Upper lobe of left lung (tissue), 4 donors: ENCODE results near the gene ABCG1.
"Not testable (repeated sequence)": the region's sequence is repeated elsewhere in the genome, so short reads cannot be mapped to it uniquely, and the experiment has no call there.

ENCODE experiments used
- EP300 ChIP-seq, 4 donors: sonication (generic); formaldehyde crosslinking; IDR thresholded peaks; one replicate each; pipeline ENCODE4 v1.5.1; 2017; ENCODE audit warnings: antibody characterized with exemption in 4 of 4, control low read depth in 2 of 4
- POLR2A ChIP-seq, 4 donors: fragments of 450-650 bp; IDR thresholded peaks; one replicate each; pipeline ENCODE4 v1.5.1; 2016 to 2017; ENCODE audit warnings: antibody characterized with exemption in 4 of 4, mild to moderate bottlenecking in 2 of 4
- TF ChIP-seq, protein P1 (sequence below), 6 experiments: fragments of 450-650 bp in 4 of 6; fragments of 200-600 bp in 2 of 6; sonication (generic) in 2 of 6; IDR thresholded peaks; one replicate each; pipeline ENCODE4 v1.5.1; 2016 to 2019; ENCODE audit warnings: antibody characterized with exemption in 6 of 6

DNA sequence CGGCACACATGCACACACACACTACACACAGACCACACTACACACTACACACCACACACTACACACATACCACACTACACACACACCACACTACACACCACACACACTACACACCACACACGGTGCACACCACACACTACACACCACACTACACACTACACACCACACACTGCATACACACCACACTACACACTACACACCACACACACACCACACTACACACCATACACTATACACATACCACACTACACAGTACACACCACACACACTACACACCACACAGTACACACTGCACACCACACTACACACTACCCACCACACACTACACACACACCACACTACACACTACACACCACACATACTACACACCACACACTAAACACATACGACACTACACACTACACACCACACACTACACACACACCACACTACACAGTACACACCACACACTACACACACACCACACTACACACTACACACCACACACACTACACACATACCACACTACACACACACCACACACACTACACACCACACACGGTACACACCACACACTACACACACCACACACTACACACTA lies 73.7 kb downstream of the ABCG1 start:
- not testable (repeated sequence) for TF ChIP-seq EP300, POLR2A (IDR thresholded peaks at IDR 0.05)
- TF ChIP-seq, protein P1, sequence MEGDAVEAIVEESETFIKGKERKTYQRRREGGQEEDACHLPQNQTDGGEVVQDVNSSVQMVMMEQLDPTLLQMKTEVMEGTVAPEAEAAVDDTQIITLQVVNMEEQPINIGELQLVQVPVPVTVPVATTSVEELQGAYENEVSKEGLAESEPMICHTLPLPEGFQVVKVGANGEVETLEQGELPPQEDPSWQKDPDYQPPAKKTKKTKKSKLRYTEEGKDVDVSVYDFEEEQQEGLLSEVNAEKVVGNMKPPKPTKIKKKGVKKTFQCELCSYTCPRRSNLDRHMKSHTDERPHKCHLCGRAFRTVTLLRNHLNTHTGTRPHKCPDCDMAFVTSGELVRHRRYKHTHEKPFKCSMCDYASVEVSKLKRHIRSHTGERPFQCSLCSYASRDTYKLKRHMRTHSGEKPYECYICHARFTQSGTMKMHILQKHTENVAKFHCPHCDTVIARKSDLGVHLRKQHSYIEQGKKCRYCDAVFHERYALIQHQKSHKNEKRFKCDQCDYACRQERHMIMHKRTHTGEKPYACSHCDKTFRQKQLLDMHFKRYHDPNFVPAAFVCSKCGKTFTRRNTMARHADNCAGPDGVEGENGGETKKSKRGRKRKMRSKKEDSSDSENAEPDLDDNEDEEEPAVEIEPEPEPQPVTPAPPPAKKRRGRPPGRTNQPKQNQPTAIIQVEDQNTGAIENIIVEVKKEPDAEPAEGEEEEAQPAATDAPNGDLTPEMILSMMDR (IDR thresholded peaks at IDR 0.05) = not testable (repeated sequence)
